HG03139 (cell line): ENCODE data around the gene GDF7.

ENCODE experiments used
- ATAC-seq: cut with Tn5 transposase; IDR thresholded peaks from one replicate; pipeline ENCODE4 v1.9.1; 2021; ENCODE audit not compliant: unreplicated experiment

Gene GDF7

GRCh38 chr2:20672201-20672951 lies 5.4 kb downstream of the GDF7 start:
- no peak for ATAC-seq

- no peak for ATAC-seq
These were observed 6.9 kb downstream of the GDF7 start for GRCh38 chr2:20673686-20674308.

- ATAC-seq, result no peak
These were observed 7.5 kb downstream of the GDF7 start for GRCh38 chr2:20674309-20674965.

- ATAC-seq, result no peak
These were observed 8.2 kb downstream of the GDF7 start for GRCh38 chr2:20674974-20675679.

GRCh38 chr2:20675701-20676352 lies 8.9 kb downstream of the GDF7 start:
- ATAC-seq, result peak; percentile 60

- peak; percentile 44 for ATAC-seq
These were observed 9.6 kb downstream of the GDF7 start for GRCh38 chr2:20676353-20677215.

GRCh38 chr2:20677301-20678085 lies 10.5 kb downstream of the GDF7 start:
- peak; percentile 28 for ATAC-seq

- ATAC-seq, result no peak
These were observed 11.1 kb downstream of the GDF7 start for GRCh38 chr2:20678086-20678395.

- no peak for ATAC-seq
These were observed 11.8 kb downstream of the GDF7 start for GRCh38 chr2:20678780-20679179.

GRCh38 chr2:20680744-20681375 lies 13.9 kb downstream of the GDF7 start:
- ATAC-seq, result no peak

GRCh38 chr2:20682167-20682920 lies 15.4 kb downstream of the GDF7 start:
- no peak for ATAC-seq

- ATAC-seq, result no peak
These were observed 17.7 kb downstream of the GDF7 start for GRCh38 chr2:20684581-20685063.

- ATAC-seq, result no peak
These were observed 20.4 kb downstream of the GDF7 start for GRCh38 chr2:20687260-20687832.

GRCh38 chr2:20689428-20690264 lies 22.7 kb downstream of the GDF7 start:
- ATAC-seq, result no peak

- ATAC-seq, result no peak
These were observed 24.3 kb downstream of the GDF7 start for GRCh38 chr2:20691076-20691734.

- no peak for ATAC-seq
These were observed 25.1 kb downstream of the GDF7 start for GRCh38 chr2:20692081-20692480.
